GM10248 (cell line): Measurements from ENCODE around the gene CDRT4.

Experiments
- CTCF ChIA-PET: fragments of 300-600 bp; sonication (Branson Sonifier 250); formaldehyde crosslinking; extraction: SDS; loops from one replicate; lab custom pipeline; 2021; ENCODE audit warnings: antibody characterized with exemption; lab: Yijun Ruan, JAX
- POLR2A ChIA-PET: fragments of 350-650 bp; sonication (Branson Sonifier 250); formaldehyde crosslinking; extraction: SDS; loops from one replicate; lab custom pipeline; 2020; ENCODE audit warnings: antibody characterized with exemption; lab: Yijun Ruan, JAX
- DNase-seq: peaks from one replicate; pipeline ENCODE4 v3.0.0; 2012; ENCODE audit errors: extremely low spot score
- CTCF ChIP-seq: IDR thresholded peaks from 2 replicates; pipeline ENCODE4 v1.5.1; 2012; ENCODE audit warnings: mild to moderate bottlenecking, low read depth; ENCODE audit errors: extremely low read depth, missing control alignments, control extremely low read depth

CDRT4 gene

GRCh38 chr17:15395091-15395490 is 72.3 kb downstream of the CDRT4 start:
- ChIA-PET POLR2A (no interaction called here), CTCF (no interaction called here)
- no peak for TF ChIP-seq CTCF
- DNase-seq, result no peak

GRCh38 chr17:15393414-15393813 is 74.0 kb downstream of the CDRT4 start:
- DNase-seq, result no peak
- TF ChIP-seq CTCF, result no peak
- ChIA-PET POLR2A (no interaction called here), CTCF (no interaction called here)

- POLR2A ChIA-PET, result no interaction called here
- no peak for DNase-seq
- CTCF ChIA-PET, result no interaction called here
- TF ChIP-seq CTCF, result no peak
Measured at GRCh38 chr17:15392326-15392741, 75.1 kb downstream of the CDRT4 start.

GRCh38 chr17:15388356-15389041 is 78.9 kb downstream of the CDRT4 start:
- no peak for TF ChIP-seq CTCF
- ChIA-PET CTCF (no interaction called here), POLR2A (no interaction called here)
- DNase-seq, result no peak

- POLR2A ChIA-PET, result no interaction called here
Measured at GRCh38 chr17:15386083-15386482, 81.3 kb downstream of the CDRT4 start.

More at GRCh38 chr17:15386083-15386482, 81.3 kb downstream of the CDRT4 start:
- no peak for TF ChIP-seq CTCF
- DNase-seq, result no peak
- CTCF ChIA-PET, result no interaction called here
